ENCODE data around the gene KCNG2.

Gene KCNG2

DNA sequence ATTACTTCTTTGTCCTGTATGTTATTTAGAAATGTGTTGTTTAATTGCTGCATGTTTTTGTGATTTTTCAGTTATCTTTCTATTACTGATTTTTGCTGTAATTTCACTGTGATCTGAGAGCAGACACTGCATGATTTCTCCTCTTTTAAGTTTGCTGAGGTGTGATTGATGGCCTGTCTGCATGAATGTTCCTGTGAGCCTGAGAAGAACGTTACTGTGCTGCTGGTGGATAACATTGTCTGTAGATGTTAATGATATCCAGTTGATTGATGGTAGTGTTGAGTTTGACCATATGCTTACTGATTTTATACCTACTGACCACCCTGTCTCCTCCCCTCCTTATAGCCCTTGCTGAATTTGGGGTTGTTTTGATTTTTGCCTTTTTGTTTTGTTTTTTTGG lies 37.4 kb upstream of the KCNG2 start:
- ATAC-seq (no peak), DNase-seq (no peak)
- Mint-ChIP-seq H3K9me3 (peaks cover 26% of the 10 kb centered on the region), H3K4me1 (no peaks in the 10 kb centered on the region), H3K36me3 (ENCODE audit: low read depth) (peaks cover 28% of the 10 kb centered on the region), H3K4me3 (no peak overlapping the region), H3K27ac (no peak overlapping the region), H3K27me3 (no peaks in the 10 kb centered on the region)

GRCh38 chr18:79760881-79761280 lies 36.9 kb upstream of the KCNG2 start:
- Mint-ChIP-seq H3K9me3 (peaks cover 26% of the 10 kb centered on the region), H3K4me1 (no peaks in the 10 kb centered on the region), H3K4me3 (no peak overlapping the region), H3K36me3 (ENCODE audit: low read depth) (peaks cover 24% of the 10 kb centered on the region), H3K27me3 (no peaks in the 10 kb centered on the region), H3K27ac (no peak overlapping the region)
- ATAC-seq: no peak
- no peak for DNase-seq

GRCh38 chr18:79763407-79763806 lies 34.3 kb upstream of the KCNG2 start:
- Mint-ChIP-seq H3K36me3 (ENCODE audit: low read depth) (peaks cover 5% of the 10 kb centered on the region), H3K9me3 (peaks cover 33% of the 10 kb centered on the region), H3K4me3 (no peak overlapping the region), H3K27ac (no peak overlapping the region), H3K27me3 (no peaks in the 10 kb centered on the region), H3K4me1 (no peaks in the 10 kb centered on the region)
- ATAC-seq (no peak), DNase-seq (no peak)

- H3K36me3 Mint-ChIP-seq (ENCODE audit: low read depth): peaks cover 6% of the 10 kb centered on the region
- H3K27me3 Mint-ChIP-seq: no peaks in the 10 kb centered on the region
- DNase-seq (no peak), ATAC-seq (no peak)
- peaks cover 30% of the 10 kb centered on the region for H3K9me3 Mint-ChIP-seq
- H3K4me1 Mint-ChIP-seq: no peaks in the 10 kb centered on the region
- no peak overlapping the region for H3K4me3 Mint-ChIP-seq
- no peak overlapping the region for H3K27ac Mint-ChIP-seq
These were observed 33.6 kb upstream of the KCNG2 start for GRCh38 chr18:79764131-79764530.

- DNase-seq: no peak
- no peak for ATAC-seq
- peaks cover 25% of the 10 kb centered on the region for H3K9me3 Mint-ChIP-seq
- no peaks in the 10 kb centered on the region for H3K4me1 Mint-ChIP-seq
- H3K4me3 Mint-ChIP-seq: no peak overlapping the region
- no peak overlapping the region for H3K27ac Mint-ChIP-seq
- peaks cover 6% of the 10 kb centered on the region for H3K27me3 Mint-ChIP-seq
- H3K36me3 Mint-ChIP-seq (ENCODE audit: low read depth): peaks cover 3% of the 10 kb centered on the region
These were observed 32.1 kb upstream of the KCNG2 start for GRCh38 chr18:79765491-79766245.

DNA sequence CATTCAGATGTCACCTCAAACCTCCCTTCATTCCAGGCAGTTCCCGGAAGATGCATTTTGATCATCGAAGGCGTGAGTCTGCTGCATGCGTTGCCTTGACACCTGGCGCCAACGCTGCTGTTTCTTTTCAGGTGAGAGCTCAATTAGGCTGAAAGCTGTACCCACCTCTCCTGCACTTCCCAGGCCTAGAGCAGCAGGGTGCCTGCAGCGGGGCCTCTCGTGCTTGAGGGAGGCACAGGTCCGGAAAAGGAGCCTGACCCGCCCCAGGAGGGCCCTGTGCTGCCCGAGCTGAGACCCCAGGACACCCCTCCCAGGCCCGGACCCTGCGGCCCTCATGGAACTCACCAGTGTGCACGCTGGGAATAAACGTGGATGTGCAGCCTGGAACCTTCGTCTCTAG lies 31.4 kb upstream of the KCNG2 start:
- peaks cover 21% of the 10 kb centered on the region for H3K9me3 Mint-ChIP-seq
- no peak overlapping the region for H3K4me3 Mint-ChIP-seq
- H3K36me3 Mint-ChIP-seq (ENCODE audit: low read depth): peaks cover 3% of the 10 kb centered on the region
- no peaks in the 10 kb centered on the region for H3K4me1 Mint-ChIP-seq
- DNase-seq: no peak
- peaks cover 6% of the 10 kb centered on the region for H3K27me3 Mint-ChIP-seq
- no peak overlapping the region for H3K27ac Mint-ChIP-seq
- ATAC-seq: no peak

DNA sequence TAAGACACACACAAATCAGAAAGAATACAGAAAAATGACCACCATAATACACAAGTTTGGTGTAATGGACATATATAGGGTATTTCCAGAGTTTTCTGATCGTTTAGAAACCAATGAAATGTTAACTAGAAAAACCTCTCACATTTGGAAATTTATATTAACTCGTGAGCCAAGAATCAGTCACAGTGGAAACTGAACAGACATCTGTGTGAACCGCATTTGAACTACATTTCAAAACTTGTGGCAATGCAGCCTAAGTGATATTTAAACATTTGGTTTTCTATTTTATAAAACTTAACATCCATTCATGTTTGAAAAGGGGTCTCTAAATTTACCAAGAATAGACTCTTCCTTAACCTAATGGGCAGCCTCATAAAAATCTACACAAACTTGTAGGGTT lies 29.0 kb upstream of the KCNG2 start:
- peaks cover 6% of the 10 kb centered on the region for H3K27me3 Mint-ChIP-seq
- DNase-seq: no peak
- peaks cover 12% of the 10 kb centered on the region for H3K9me3 Mint-ChIP-seq
- H3K36me3 Mint-ChIP-seq (ENCODE audit: low read depth): peaks cover 3% of the 10 kb centered on the region
- no peak overlapping the region for H3K4me3 Mint-ChIP-seq
- no peak overlapping the region for H3K27ac Mint-ChIP-seq
- no peaks in the 10 kb centered on the region for H3K4me1 Mint-ChIP-seq
- ATAC-seq: no peak

GRCh38 chr18:79769698-79770500 lies 27.8 kb upstream of the KCNG2 start:
- DNase-seq: no peak
- no peaks in the 10 kb centered on the region for H3K4me1 Mint-ChIP-seq
- ATAC-seq: no peak
- H3K4me3 Mint-ChIP-seq: no peak overlapping the region
- peaks cover 6% of the 10 kb centered on the region for H3K27me3 Mint-ChIP-seq
- peaks cover 12% of the 10 kb centered on the region for H3K9me3 Mint-ChIP-seq
- peaks cover 3% of the 10 kb centered on the region for H3K36me3 Mint-ChIP-seq (ENCODE audit: low read depth)
- H3K27ac Mint-ChIP-seq: no peak overlapping the region

- ATAC-seq (no peak), DNase-seq (no peak)
- no peaks in the 10 kb centered on the region for H3K4me1 Mint-ChIP-seq
- H3K4me3 Mint-ChIP-seq: no peak overlapping the region
- H3K36me3 Mint-ChIP-seq (ENCODE audit: low read depth): peaks cover 3% of the 10 kb centered on the region
- peaks cover 12% of the 10 kb centered on the region for H3K9me3 Mint-ChIP-seq
- peaks cover 7% of the 10 kb centered on the region for H3K27me3 Mint-ChIP-seq
- no peak overlapping the region for H3K27ac Mint-ChIP-seq
These were observed 27.3 kb upstream of the KCNG2 start for GRCh38 chr18:79770501-79770815.

GRCh38 chr18:79770826-79771225 lies 26.9 kb upstream of the KCNG2 start:
- DNase-seq: no peak
- Mint-ChIP-seq H3K4me1 (no peaks in the 10 kb centered on the region), H3K9me3 (peaks cover 12% of the 10 kb centered on the region), H3K36me3 (ENCODE audit: low read depth) (peaks cover 3% of the 10 kb centered on the region), H3K27me3 (peaks cover 7% of the 10 kb centered on the region), H3K27ac (no peak overlapping the region), H3K4me3 (no peak overlapping the region)
- no peak for ATAC-seq

- no peak overlapping the region for H3K4me3 Mint-ChIP-seq
These were observed 26.2 kb upstream of the KCNG2 start for GRCh38 chr18:79771446-79772107.

DNA sequence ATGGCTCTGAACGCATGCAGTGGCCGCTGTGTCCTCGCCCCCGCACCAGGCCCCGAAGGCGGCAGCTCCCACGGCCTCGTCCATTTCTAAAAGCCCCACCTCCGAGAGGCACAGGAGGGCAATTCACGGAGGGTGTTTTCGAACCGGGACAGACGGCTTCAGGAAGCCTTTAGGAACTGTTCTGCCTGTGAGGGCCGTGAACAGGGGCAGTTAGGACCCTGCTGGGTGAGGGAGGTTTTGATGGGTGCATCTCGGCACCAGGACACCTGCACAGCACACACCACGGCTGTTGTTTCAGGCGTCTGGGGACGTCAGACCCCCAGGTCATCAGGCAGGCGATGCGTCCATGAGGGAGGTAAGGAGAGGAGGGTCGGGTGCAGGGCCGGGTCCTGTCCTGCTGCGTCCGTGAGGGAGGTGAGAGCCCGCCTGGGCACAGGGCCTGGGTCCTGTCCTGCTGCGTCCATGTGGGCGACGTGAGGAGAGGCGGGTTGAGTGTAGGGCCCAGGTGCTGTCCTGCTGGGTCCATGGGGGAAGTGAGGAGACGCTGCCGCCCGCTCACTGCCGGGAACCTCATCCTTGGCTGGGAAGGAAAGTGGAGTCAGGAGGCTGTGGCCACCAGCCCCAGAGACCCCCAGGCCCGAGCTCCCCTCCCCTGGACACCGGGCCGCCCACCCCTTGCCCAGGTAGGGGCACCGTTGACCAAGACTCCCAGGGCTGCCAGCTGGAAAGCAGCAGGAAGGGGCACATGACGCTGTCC lies 25.5 kb upstream of the KCNG2 start:
- DNase-seq: no peak
- Mint-ChIP-seq H3K27ac (no peak overlapping the region), H3K9me3 (peaks cover 12% of the 10 kb centered on the region), H3K27me3 (peaks cover 9% of the 10 kb centered on the region), H3K4me1 (no peaks in the 10 kb centered on the region), H3K4me3 (no peak overlapping the region), H3K36me3 (ENCODE audit: low read depth) (peaks cover 3% of the 10 kb centered on the region)
- ATAC-seq: no peak

More at GRCh38 chr18:79771446-79772107, 26.2 kb upstream of the KCNG2 start:
- no peak overlapping the region for H3K27ac Mint-ChIP-seq
- peaks cover 3% of the 10 kb centered on the region for H3K36me3 Mint-ChIP-seq (ENCODE audit: low read depth)
- ATAC-seq (no peak), DNase-seq (no peak)
- H3K9me3 Mint-ChIP-seq: peaks cover 12% of the 10 kb centered on the region
- no peaks in the 10 kb centered on the region for H3K4me1 Mint-ChIP-seq
- H3K27me3 Mint-ChIP-seq: peaks cover 7% of the 10 kb centered on the region

DNA sequence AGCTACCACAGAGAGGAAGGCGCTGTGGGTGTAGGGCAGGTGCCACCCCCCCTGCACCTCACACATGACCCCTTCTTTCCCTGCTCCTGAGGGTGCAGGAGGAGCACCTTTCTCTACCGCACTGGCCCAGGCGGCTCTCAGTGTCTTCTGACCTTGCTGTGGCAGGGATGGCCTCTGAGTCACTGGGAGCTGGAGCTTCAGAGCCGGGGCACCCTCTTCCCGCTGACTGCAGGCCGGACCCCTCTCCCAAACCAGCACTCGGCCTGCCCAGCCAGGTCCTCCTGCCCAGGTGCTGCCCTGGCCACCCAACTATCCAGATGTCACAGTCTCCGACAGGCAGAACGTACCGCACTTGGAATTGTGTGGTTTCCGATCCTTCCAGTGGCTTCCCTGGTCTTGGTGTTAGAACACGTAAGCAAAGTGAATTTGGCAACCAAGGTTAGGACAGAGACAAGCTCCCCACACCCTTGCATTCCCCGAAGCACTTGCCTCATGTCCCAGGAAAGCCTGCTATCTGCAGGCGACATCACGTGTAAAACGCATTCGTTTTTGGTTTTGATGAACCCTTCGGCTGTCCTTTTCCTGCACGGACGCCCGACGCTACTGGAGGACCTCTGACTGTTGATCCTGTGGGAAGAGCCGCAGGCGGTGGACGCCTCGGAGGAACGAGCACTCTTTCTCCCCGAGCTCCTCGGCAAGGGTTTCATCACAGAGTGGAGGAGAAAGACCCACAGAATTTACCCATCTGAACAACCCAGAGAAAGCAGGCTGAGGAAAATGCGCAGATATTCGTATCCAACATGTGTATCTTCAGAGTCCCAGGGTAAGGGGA lies 24.7 kb upstream of the KCNG2 start:
- Mint-ChIP-seq H3K4me3 (no peak overlapping the region), H3K9me3 (peaks cover 4% of the 10 kb centered on the region), H3K4me1 (no peaks in the 10 kb centered on the region), H3K27me3 (peaks cover 9% of the 10 kb centered on the region), H3K36me3 (ENCODE audit: low read depth) (peaks cover 3% of the 10 kb centered on the region), H3K27ac (no peak overlapping the region)
- DNase-seq (no peak), ATAC-seq (no peak)

DNA sequence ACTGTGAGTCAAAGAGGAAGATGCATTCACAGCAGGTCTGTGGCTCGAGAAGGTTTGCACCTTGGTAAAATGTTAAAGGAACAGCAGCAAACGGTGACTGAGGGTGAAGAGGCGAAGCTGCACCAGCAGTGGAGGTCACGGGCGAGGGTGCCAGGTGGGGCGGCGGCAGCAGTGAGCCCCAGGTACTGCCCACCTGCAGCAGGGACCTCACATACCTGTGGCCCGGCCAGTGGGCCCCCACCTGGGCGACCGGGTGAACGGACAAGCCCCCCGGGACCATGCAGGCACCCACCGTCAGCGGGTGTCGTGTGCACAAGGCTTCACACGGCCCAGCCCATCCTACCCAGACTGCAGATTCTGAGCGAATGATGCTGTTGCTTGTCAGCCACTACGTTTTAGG lies 23.6 kb upstream of the KCNG2 start:
- H3K4me1 Mint-ChIP-seq: no peaks in the 10 kb centered on the region
- H3K27me3 Mint-ChIP-seq: peaks cover 13% of the 10 kb centered on the region
- H3K4me3 Mint-ChIP-seq: no peak overlapping the region
- H3K27ac Mint-ChIP-seq: no peak overlapping the region
- ATAC-seq: no peak
- H3K36me3 Mint-ChIP-seq (ENCODE audit: low read depth): no peaks in the 10 kb centered on the region
- H3K9me3 Mint-ChIP-seq: no peaks in the 10 kb centered on the region
- no peak for DNase-seq

Data from activated naive CD8-positive, alpha-beta T cell treated with anti-CD3 and anti-CD28 coated beads, Interleukin-2, amount 50 U/mL, for 24 hours (primary cell).